ENCODE results near the gene PRDM5. TPM values are rescaled to one million over a fixed set of nuclear protein-coding genes. Genes with fewer than 3 reads are reported as not detected.

PRDM5 gene
- 10 to 100 TPM; 14.3 to 20.3 (median 17.6) TPM for total RNA-seq
- 2.4 TPM for polyA plus RNA-seq
- long read RNA-seq, donor 1, partial matches to known transcripts: 1 of 4 reads
- long read RNA-seq, donor 1, other reads (novel, unspliced or antisense): 2 of 4 reads
- long read RNA-seq, donor 2, partial matches to known transcripts: 0 of 4 reads
- long read RNA-seq, donor 2, other reads (novel, unspliced or antisense): 2 of 4 reads
- long read RNA-seq, donor 3, full-length matches to known transcripts: 14 of 32 reads
- long read RNA-seq, donor 3, partial matches to known transcripts: 12 of 32 reads
- long read RNA-seq, donor 3, other reads (novel, unspliced or antisense): 6 of 32 reads
- long read RNA-seq, donor 4, full-length matches to known transcripts: 3 of 4 reads
- long read RNA-seq, donor 4, partial matches to known transcripts: 0 of 4 reads
- long read RNA-seq, donor 4, other reads (novel, unspliced or antisense): 1 of 4 reads

GRCh38 chr4:120922381-120923206 is at the start of gene PRDM5:
Gene PRDM5, minus strand, starts transcription at chr4:120922726. Its CDS starts 118 bp downstream, at chr4:120922608.
- Histone ChIP-seq H3K27me3 (ENCODE audit: control insufficient read depth, insufficient read depth) (no peaks in the 10 kb centered on the region), H3K4me1 (ENCODE audit: control insufficient read depth, insufficient read depth, low read length) (no peaks in the 10 kb centered on the region), H3K4me3 (ENCODE audit: low read length) (peak within 1 kb of the TSS; percentile 87), H3K27ac (ENCODE audit: low read length) (peak within 1 kb of the TSS; percentile 86), H3K9me3 (ENCODE audit: control insufficient read depth, low read length) (no peaks in the 10 kb centered on the region)
- DNase-seq: peak; percentile 75 to 90 (median 89)
- intact Hi-C loops (cut with DNase I): no loop called here
- WGBS: under 1% methylated on average over 86 of the region's 86 CpGs
- ATAC-seq: peak; percentile 89

DNA sequence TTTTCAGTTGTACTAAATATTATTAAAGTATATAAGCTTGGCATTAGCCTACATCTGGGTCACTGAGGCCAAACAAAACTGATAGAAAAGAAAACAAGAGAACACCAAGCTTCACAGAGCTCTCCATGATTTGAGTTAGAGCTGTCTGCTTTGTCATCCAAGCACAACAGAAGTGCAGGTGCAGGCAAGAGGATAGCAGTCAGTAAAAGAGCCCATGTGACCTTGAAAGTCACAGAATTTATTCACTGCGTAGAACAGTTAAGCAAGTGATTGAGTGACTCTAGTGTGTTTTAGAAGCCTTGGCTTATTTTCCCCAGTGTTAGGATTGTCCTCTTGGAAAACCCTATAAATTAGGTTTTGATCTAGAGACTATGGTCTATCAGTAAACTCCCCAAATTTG is 49.4 kb upstream of the PRDM5 start:
- no peaks in the 10 kb centered on the region for H3K4me1 ChIP-seq (ENCODE audit: control insufficient read depth, insufficient read depth, low read length)
- intact Hi-C loops (cut with DNase I): no loop called here
- WGBS: 64% methylated on average over 1 of the region's 1 CpG
- no peak overlapping the region for H3K27ac ChIP-seq (ENCODE audit: low read length)
- H3K4me3 ChIP-seq (ENCODE audit: low read length): no peak overlapping the region
- DNase-seq: no peak
- H3K9me3 ChIP-seq (ENCODE audit: control insufficient read depth, low read length): no peaks in the 10 kb centered on the region
- H3K27me3 ChIP-seq (ENCODE audit: control insufficient read depth, insufficient read depth): no peaks in the 10 kb centered on the region
- ATAC-seq: no peak

DNA sequence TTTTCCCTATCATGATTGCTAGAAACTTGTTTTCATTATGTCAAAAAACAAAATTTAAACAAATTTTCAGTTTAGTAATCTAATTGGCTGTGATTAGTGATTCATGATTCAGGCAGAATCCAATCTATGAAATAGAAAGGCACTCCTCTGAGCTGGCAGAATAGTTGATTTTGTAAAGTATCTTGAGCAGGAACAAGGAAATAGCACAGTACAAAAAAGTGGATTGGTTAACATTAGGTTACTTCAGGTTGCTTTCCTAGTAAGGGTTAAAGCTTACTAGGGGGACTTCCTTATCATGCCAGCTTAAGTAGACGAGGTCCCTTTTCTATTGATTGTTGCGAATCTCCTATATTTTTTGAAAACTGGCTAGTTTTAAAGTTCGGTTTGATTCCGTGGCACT is 43.4 kb upstream of the PRDM5 start:
- no peaks in the 10 kb centered on the region for H3K4me1 ChIP-seq (ENCODE audit: control insufficient read depth, insufficient read depth, low read length)
- 64% methylated on average over 4 of the region's 4 CpGs for WGBS
- intact Hi-C loops (cut with DNase I): no loop called here

GRCh38 chr4:120964596-120964995 is 42.1 kb upstream of the PRDM5 start:
- ATAC-seq: no peak

More for the DNA sequence above, 43.4 kb upstream of the PRDM5 start:
- H3K4me3 ChIP-seq (ENCODE audit: low read length): no peak overlapping the region
- ATAC-seq (no peak), DNase-seq (no peak)
- no peaks in the 10 kb centered on the region for H3K27me3 ChIP-seq (ENCODE audit: control insufficient read depth, insufficient read depth)
- no peak overlapping the region for H3K27ac ChIP-seq (ENCODE audit: low read length)
- H3K9me3 ChIP-seq (ENCODE audit: control insufficient read depth, low read length): no peaks in the 10 kb centered on the region

GRCh38 chr4:120963449-120963848 is 40.9 kb upstream of the PRDM5 start:
- H3K27me3 ChIP-seq (ENCODE audit: control insufficient read depth, insufficient read depth): no peaks in the 10 kb centered on the region
- no peak for ATAC-seq
- no peak for DNase-seq
- H3K4me1 ChIP-seq (ENCODE audit: control insufficient read depth, insufficient read depth, low read length): no peaks in the 10 kb centered on the region
- H3K9me3 ChIP-seq (ENCODE audit: control insufficient read depth, low read length): no peaks in the 10 kb centered on the region
- intact Hi-C loops (cut with DNase I): no loop called here
- WGBS: 43% methylated on average over 4 of the region's 4 CpGs
- H3K27ac ChIP-seq (ENCODE audit: low read length): no peak overlapping the region
- H3K4me3 ChIP-seq (ENCODE audit: low read length): no peak overlapping the region

More at GRCh38 chr4:120964596-120964995, 42.1 kb upstream of the PRDM5 start:
- H3K9me3 ChIP-seq (ENCODE audit: control insufficient read depth, low read length): no peaks in the 10 kb centered on the region
- DNase-seq: no peak
- intact Hi-C loops (cut with DNase I): no loop called here
- WGBS: 59% methylated on average over 1 of the region's 1 CpG
- H3K27ac ChIP-seq (ENCODE audit: low read length): no peak overlapping the region
- H3K27me3 ChIP-seq (ENCODE audit: control insufficient read depth, insufficient read depth): no peaks in the 10 kb centered on the region
- no peaks in the 10 kb centered on the region for H3K4me1 ChIP-seq (ENCODE audit: control insufficient read depth, insufficient read depth, low read length)
- no peak overlapping the region for H3K4me3 ChIP-seq (ENCODE audit: low read length)

DNA sequence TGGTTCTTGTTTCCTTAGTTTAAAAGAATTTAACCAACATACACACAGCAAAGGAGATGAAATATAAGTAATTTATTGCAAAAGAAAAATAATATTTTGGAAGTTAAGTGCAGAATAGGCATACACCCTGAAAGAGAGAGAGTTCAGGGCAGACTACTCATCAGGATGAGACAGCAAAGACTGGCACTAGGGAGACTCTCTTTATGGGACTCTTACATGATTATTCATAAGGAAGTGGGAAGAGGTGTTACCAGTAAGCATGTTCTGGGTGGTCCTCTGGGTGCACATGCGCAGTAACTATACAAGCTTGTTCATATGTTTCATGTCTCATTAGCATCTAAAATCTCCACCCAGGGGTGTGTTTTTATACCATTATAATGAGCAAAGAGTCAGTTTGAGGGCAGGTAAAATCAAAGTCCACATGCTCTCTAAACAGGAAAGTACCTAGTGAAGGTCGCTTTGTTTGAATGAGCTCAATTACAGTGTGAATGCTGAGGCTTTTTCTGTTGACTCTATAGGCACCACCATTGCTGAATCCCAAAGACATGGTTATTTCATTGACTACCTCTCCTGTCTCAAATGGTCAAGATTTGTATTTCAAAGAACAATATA is 38.2 kb upstream of the PRDM5 start:
- Histone ChIP-seq H3K4me3 (ENCODE audit: low read length) (no peak overlapping the region), H3K27ac (ENCODE audit: low read length) (no peak overlapping the region), H3K4me1 (ENCODE audit: control insufficient read depth, insufficient read depth, low read length) (no peaks in the 10 kb centered on the region), H3K9me3 (ENCODE audit: control insufficient read depth, low read length) (no peaks in the 10 kb centered on the region), H3K27me3 (ENCODE audit: control insufficient read depth, insufficient read depth) (no peaks in the 10 kb centered on the region)
- DNase-seq (no peak), ATAC-seq (no peak)
- intact Hi-C loops (cut with DNase I): no loop called here
- 45% methylated on average over 2 of the region's 2 CpGs for WGBS

GRCh38 chr4:120948382-120948781 is 25.9 kb upstream of the PRDM5 start:
- Histone ChIP-seq H3K27me3 (ENCODE audit: control insufficient read depth, insufficient read depth) (no peaks in the 10 kb centered on the region), H3K4me3 (ENCODE audit: low read length) (no peak overlapping the region), H3K4me1 (ENCODE audit: control insufficient read depth, insufficient read depth, low read length) (no peaks in the 10 kb centered on the region), H3K9me3 (ENCODE audit: control insufficient read depth, low read length) (no peaks in the 10 kb centered on the region), H3K27ac (ENCODE audit: low read length) (no peak overlapping the region)
- no peak for DNase-seq
- intact Hi-C loops (cut with DNase I): no loop called here
- no peak for ATAC-seq
- 76% methylated on average over 4 of the region's 4 CpGs for WGBS

GRCh38 chr4:120942776-120943175 is 20.2 kb upstream of the PRDM5 start:
- WGBS: 68% methylated on average over 3 of the region's 3 CpGs
- Histone ChIP-seq H3K4me1 (ENCODE audit: control insufficient read depth, insufficient read depth, low read length) (no peaks in the 10 kb centered on the region), H3K4me3 (ENCODE audit: low read length) (no peak overlapping the region), H3K27me3 (ENCODE audit: control insufficient read depth, insufficient read depth) (no peaks in the 10 kb centered on the region), H3K27ac (ENCODE audit: low read length) (no peak overlapping the region), H3K9me3 (ENCODE audit: control insufficient read depth, low read length) (no peaks in the 10 kb centered on the region)
- ATAC-seq (no peak), DNase-seq (no peak)
- intact Hi-C loops (cut with DNase I): no loop called here

GRCh38 chr4:120940547-120940946 is 18.0 kb upstream of the PRDM5 start:
- Histone ChIP-seq H3K27ac (ENCODE audit: low read length) (no peak overlapping the region), H3K9me3 (ENCODE audit: control insufficient read depth, low read length) (no peaks in the 10 kb centered on the region), H3K4me3 (ENCODE audit: low read length) (no peak overlapping the region), H3K27me3 (ENCODE audit: control insufficient read depth, insufficient read depth) (no peaks in the 10 kb centered on the region), H3K4me1 (ENCODE audit: control insufficient read depth, insufficient read depth, low read length) (no peaks in the 10 kb centered on the region)
- peak in 1 of 2 donors; percentile 36 for ATAC-seq
- no peak for DNase-seq
- WGBS: 83% methylated on average over 2 of the region's 2 CpGs
- intact Hi-C loops (cut with DNase I): no loop called here

GRCh38 chr4:120939693-120940092 is 17.2 kb upstream of the PRDM5 start:
- DNase-seq (no peak), ATAC-seq (no peak)
- no peaks in the 10 kb centered on the region for H3K4me1 ChIP-seq (ENCODE audit: control insufficient read depth, insufficient read depth, low read length)
- no peaks in the 10 kb centered on the region for H3K27me3 ChIP-seq (ENCODE audit: control insufficient read depth, insufficient read depth)
- H3K4me3 ChIP-seq (ENCODE audit: low read length): no peak overlapping the region
- intact Hi-C loops (cut with DNase I): loop anchor here in 1 of 4 donors (5.0 kb wide), 1 partner anchor 487 kb away; no protein-coding TSS in a partner anchor
- H3K27ac ChIP-seq (ENCODE audit: low read length): no peak overlapping the region
- no peaks in the 10 kb centered on the region for H3K9me3 ChIP-seq (ENCODE audit: control insufficient read depth, low read length)

- Histone ChIP-seq H3K4me3 (ENCODE audit: low read length) (no peak overlapping the region), H3K4me1 (ENCODE audit: control insufficient read depth, insufficient read depth, low read length) (no peaks in the 10 kb centered on the region), H3K27me3 (ENCODE audit: control insufficient read depth, insufficient read depth) (no peaks in the 10 kb centered on the region), H3K9me3 (ENCODE audit: control insufficient read depth, low read length) (no peaks in the 10 kb centered on the region), H3K27ac (ENCODE audit: low read length) (no peak overlapping the region)
- intact Hi-C loops (cut with DNase I): no loop called here
- 65% methylated on average over 1 of the region's 1 CpG for WGBS
- no peak for ATAC-seq
- DNase-seq: no peak
These were observed 7.3 kb upstream of the PRDM5 start for GRCh38 chr4:120929847-120930246.
